Measurements from ENCODE around the gene SLC28A2.
"Not testable (repeated sequence)": the region's sequence is repeated elsewhere in the genome, so short reads cannot be mapped to it uniquely, and the experiment has no call there.

Gene SLC28A2

DNA sequence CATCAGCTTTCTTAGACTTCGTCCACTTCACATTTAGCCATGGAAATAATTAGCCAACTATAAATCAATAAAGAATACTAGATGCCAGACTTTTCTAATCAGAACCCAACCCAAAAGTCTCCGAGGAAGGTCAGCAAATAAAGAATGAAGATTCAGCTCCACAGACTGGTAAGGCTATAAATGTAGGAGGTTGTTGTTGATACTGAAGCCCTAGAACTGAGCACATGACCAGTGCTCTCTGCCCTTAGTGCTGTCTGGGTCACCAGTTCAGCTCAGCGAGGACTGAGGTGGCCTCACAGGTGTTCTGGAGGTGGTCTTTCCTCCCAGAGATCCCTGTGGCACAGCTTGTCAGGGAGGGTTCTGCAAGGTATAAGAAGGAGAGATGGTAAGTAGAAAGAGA is 20.9 kb upstream of the SLC28A2 start:
- Histone ChIP-seq H3K27me3 (ENCODE audit: control insufficient read depth, insufficient read depth, low read length) (no peaks in the 10 kb centered on the region), H3K27ac (ENCODE audit: low read length) (no peak overlapping the region), H3K4me3 (ENCODE audit: low read length) (no peak overlapping the region), H3K4me1 (ENCODE audit: control insufficient read depth, insufficient read depth, low read length) (no peaks in the 10 kb centered on the region), H3K36me3 (ENCODE audit: control insufficient read depth, insufficient read depth, low read length) (no peaks in the 10 kb centered on the region), H3K9me3 (ENCODE audit: control insufficient read depth, insufficient read depth, low read length) (no peaks in the 10 kb centered on the region; the same call in 1 of the 2 replicates)
- no peak for DNase-seq (ENCODE audit: low read depth, low spot score)
- no CpG with 5 or more reads among the region's 3 CpGs for WGBS (ENCODE audit: insufficient coverage, insufficient read length)

DNA sequence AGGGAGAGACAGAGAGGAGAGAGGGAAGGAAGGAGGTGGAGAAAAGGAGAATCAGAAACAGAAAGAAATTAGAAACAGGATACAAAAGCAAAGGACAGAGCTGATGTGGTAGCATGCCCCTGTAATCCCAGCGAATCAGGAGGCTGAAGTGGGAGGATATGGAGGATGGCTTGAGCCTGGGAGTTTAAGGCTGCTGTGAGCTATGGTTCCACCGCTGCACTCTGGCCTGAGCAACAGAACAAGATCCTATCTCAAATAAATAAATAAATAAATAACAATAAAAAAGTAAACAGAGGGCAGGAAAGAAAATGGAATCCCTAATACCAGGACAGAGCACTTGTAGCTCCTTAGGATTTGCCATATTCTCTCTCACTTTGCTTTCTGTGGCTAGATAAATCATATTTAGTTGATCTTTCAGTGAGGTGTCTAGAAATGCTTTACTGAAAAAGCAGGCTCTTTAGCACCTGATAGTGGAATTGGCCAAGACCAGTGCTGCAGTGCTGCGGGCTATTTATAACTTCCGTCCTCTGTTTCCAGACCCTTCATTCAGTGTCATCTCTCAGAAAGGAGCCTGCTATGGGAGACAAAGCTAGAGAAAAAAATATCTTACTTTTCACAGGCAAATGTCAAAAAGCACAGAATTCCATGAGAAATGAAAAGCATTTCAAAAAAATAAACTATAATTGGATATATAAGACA is 20.0 kb upstream of the SLC28A2 start:
- Histone ChIP-seq H3K9me3 (ENCODE audit: control insufficient read depth, insufficient read depth, low read length) (no peaks in the 10 kb centered on the region; the same call in 1 of the 2 replicates), H3K27me3 (ENCODE audit: control insufficient read depth, insufficient read depth, low read length) (no peaks in the 10 kb centered on the region), H3K4me3 (ENCODE audit: low read length) (no peak overlapping the region), H3K36me3 (ENCODE audit: control insufficient read depth, insufficient read depth, low read length) (no peaks in the 10 kb centered on the region), H3K27ac (ENCODE audit: low read length) (no peak overlapping the region), H3K4me1 (ENCODE audit: control insufficient read depth, insufficient read depth, low read length) (no peaks in the 10 kb centered on the region)
- DNase-seq (ENCODE audit: low read depth, low spot score), result no peak
- WGBS (ENCODE audit: insufficient coverage, insufficient read length), result no CpG with 5 or more reads among the region's 4 CpGs

DNA sequence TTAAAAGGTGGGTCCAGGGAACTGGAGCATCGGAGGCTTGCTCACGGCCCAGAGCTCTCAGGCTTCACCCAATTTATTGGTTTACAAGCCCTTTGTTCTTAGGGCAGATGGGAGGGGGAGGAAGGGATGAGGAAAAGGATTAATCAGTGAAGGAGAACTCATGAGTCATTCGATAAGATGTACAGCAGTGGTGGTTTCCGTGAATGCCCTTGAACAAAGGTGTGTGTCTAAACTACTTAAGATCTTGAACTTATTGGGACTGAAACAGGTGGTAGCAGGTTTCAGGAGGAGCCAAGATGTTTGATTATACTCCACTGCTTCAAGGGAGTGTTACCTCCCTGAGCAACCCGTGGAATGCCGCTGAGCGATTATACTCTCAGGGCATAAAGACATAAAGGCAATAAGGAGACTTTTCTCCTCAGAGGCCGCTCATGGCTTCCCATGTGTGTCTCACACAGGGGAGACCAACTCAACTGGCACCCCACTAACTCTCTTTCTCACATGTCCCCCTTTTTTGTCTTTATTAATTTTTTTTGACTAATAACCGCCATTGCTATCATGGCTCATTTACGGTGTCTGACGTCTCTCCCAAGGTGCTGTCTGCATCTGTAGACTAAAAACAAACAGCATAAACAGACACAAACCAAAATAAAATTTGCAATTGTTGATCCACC is 17.3 kb upstream of the SLC28A2 start:
- Histone ChIP-seq H3K4me1 (ENCODE audit: control insufficient read depth, insufficient read depth, low read length) (no peaks in the 10 kb centered on the region), H3K4me3 (ENCODE audit: low read length) (no peak overlapping the region), H3K9me3 (ENCODE audit: control insufficient read depth, insufficient read depth, low read length) (no peaks in the 10 kb centered on the region; the same call in 1 of the 2 replicates), H3K36me3 (ENCODE audit: control insufficient read depth, insufficient read depth, low read length) (no peaks in the 10 kb centered on the region), H3K27ac (ENCODE audit: low read length) (no peak overlapping the region), H3K27me3 (ENCODE audit: control insufficient read depth, insufficient read depth, low read length) (no peaks in the 10 kb centered on the region)
- WGBS (ENCODE audit: insufficient coverage, insufficient read length), result no CpG with 5 or more reads among the region's 11 CpGs
- no peak for DNase-seq (ENCODE audit: low read depth, low spot score)

DNA sequence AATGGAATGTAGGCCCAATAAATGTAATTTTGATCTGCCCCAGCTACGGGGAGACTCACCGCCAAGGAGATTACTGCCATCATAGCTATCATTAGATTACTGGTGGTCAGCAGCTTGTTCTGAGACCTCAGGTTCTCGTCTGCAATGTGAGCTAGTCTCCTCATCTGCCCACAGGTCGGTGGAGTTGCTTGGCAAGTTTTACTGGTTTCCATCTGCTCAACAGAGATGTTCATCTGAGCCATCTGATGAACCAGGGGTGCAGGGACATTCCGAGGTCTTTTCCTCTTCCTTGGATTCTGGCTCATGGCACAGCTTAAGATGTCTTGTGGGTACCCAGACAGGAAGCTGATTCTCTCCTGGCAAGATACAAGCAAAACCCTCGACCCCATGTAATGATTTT is 15.2 kb upstream of the SLC28A2 start:
- not testable (repeated sequence) for H3K4me3 ChIP-seq (ENCODE audit: low read length); H3K36me3 ChIP-seq (ENCODE audit: control insufficient read depth, insufficient read depth, low read length); H3K27ac ChIP-seq (ENCODE audit: low read length); DNase-seq (ENCODE audit: low read depth, low spot score); H3K27me3 ChIP-seq (ENCODE audit: control insufficient read depth, insufficient read depth, low read length); H3K4me1 ChIP-seq (ENCODE audit: control insufficient read depth, insufficient read depth, low read length); H3K9me3 ChIP-seq (ENCODE audit: control insufficient read depth, insufficient read depth, low read length)
- no CpG with 5 or more reads among the region's 6 CpGs for WGBS (ENCODE audit: insufficient coverage, insufficient read length)

GRCh38 chr15:45242289-45242688 is 9.7 kb upstream of the SLC28A2 start:
- H3K4me3 ChIP-seq (ENCODE audit: low read length), result no peak overlapping the region
- no peaks in the 10 kb centered on the region for H3K27me3 ChIP-seq (ENCODE audit: control insufficient read depth, insufficient read depth, low read length)
- WGBS (ENCODE audit: insufficient coverage, insufficient read length), result no CpG with 5 or more reads among the region's 9 CpGs
- no peaks in the 10 kb centered on the region for H3K4me1 ChIP-seq (ENCODE audit: control insufficient read depth, insufficient read depth, low read length)
- no peak for DNase-seq (ENCODE audit: low read depth, low spot score)
- H3K9me3 ChIP-seq (ENCODE audit: control insufficient read depth, insufficient read depth, low read length), result peaks cover 4% of the 10 kb centered on the region
- no peaks in the 10 kb centered on the region for H3K36me3 ChIP-seq (ENCODE audit: control insufficient read depth, insufficient read depth, low read length)
- H3K27ac ChIP-seq (ENCODE audit: low read length), result no peak overlapping the region

DNA sequence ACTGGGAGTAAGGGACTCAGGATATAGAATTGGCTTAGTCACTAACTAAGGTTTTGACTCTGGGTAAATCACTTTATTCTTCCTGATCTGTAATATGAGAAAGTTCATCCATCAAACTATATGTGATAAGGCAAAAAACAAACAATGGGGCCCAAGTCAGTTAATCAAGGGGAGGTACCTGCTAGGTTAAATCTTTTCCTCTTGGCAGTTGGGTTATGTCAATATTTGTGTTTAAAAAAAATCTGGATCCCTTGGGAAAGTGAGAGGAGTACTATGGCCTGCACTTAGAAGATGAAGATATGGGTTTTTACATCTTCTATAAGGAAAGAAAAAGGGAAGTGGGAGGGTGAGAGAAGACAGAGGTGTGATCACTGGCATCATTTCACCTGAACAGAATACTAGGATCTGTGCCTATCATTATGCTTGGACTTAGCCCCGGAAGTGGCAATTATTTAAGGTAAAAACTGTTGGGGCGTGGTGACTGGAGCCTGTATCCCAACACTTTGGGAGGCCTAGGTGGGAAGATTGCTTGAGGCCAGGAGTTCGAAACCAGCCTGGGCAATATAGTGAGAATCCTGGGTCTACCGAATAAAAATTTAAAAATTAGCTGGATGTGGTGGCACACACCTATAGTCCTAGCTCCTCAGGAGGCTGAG is 2.8 kb upstream of the SLC28A2 start:
- no CpG with 5 or more reads among the region's 4 CpGs for WGBS (ENCODE audit: insufficient coverage, insufficient read length)
- Histone ChIP-seq H3K9me3 (ENCODE audit: control insufficient read depth, insufficient read depth, low read length) (no peaks in the 10 kb centered on the region), H3K27me3 (ENCODE audit: control insufficient read depth, insufficient read depth, low read length) (no peaks in the 10 kb centered on the region), H3K36me3 (ENCODE audit: control insufficient read depth, insufficient read depth, low read length) (no peaks in the 10 kb centered on the region), H3K4me3 (ENCODE audit: low read length) (no peak overlapping the region), H3K4me1 (ENCODE audit: control insufficient read depth, insufficient read depth, low read length) (0 out of 2 replicates have a peak, but pooled peaks cover 2% of the 10 kb centered on the region), H3K27ac (ENCODE audit: low read length) (no peak overlapping the region)
- no peak for DNase-seq (ENCODE audit: low read depth, low spot score)

- H3K9me3 ChIP-seq (ENCODE audit: control insufficient read depth, insufficient read depth, low read length), result no peaks in the 10 kb centered on the region
- 0 out of 2 replicates have a peak, but pooled peaks cover 2% of the 10 kb centered on the region for H3K4me1 ChIP-seq (ENCODE audit: control insufficient read depth, insufficient read depth, low read length)
- no peaks in the 10 kb centered on the region for H3K36me3 ChIP-seq (ENCODE audit: control insufficient read depth, insufficient read depth, low read length)
- WGBS (ENCODE audit: insufficient coverage, insufficient read length), result no CpG with 5 or more reads among the region's 2 CpGs
- H3K4me3 ChIP-seq (ENCODE audit: low read length), result no peak overlapping the region
- no peak overlapping the region for H3K27ac ChIP-seq (ENCODE audit: low read length)
- no peaks in the 10 kb centered on the region for H3K27me3 ChIP-seq (ENCODE audit: control insufficient read depth, insufficient read depth, low read length)
- DNase-seq (ENCODE audit: low read depth, low spot score), result peak; percentile 22
Observed at GRCh38 chr15:45253330-45253729, 1.3 kb downstream of the SLC28A2 start.

GRCh38 chr15:45254405-45254804 is 2.4 kb downstream of the SLC28A2 start:
- no peaks in the 10 kb centered on the region for H3K27me3 ChIP-seq (ENCODE audit: control insufficient read depth, insufficient read depth, low read length)
- H3K4me3 ChIP-seq (ENCODE audit: low read length), result no peak overlapping the region
- WGBS (ENCODE audit: insufficient coverage, insufficient read length), result no CpG with 5 or more reads among the region's 1 CpG
- 0 out of 2 replicates have a peak, but pooled peaks cover 2% of the 10 kb centered on the region for H3K4me1 ChIP-seq (ENCODE audit: control insufficient read depth, insufficient read depth, low read length)
- no peak for DNase-seq (ENCODE audit: low read depth, low spot score)
- no peaks in the 10 kb centered on the region for H3K36me3 ChIP-seq (ENCODE audit: control insufficient read depth, insufficient read depth, low read length)
- H3K9me3 ChIP-seq (ENCODE audit: control insufficient read depth, insufficient read depth, low read length), result no peaks in the 10 kb centered on the region
- H3K27ac ChIP-seq (ENCODE audit: low read length), result no peak overlapping the region

DNA sequence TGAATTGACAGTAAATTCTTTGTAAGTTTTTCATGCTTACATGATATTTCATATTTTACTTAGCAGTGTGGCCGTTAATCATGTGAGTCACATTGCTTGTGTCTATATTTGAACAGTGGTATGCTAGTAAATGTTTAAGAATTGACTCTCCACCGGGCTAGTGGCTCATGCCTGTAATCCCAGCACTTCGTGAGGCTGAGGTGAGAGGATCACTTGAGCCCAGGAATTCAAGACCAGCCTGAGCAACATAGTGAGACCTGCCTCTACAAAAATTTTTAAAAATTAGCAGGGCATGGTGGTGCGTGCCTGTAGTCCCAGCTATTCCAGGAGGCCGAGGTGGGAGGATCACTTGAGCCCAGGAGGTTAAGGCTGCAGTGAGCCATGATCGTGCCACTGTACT is 2.8 kb downstream of the SLC28A2 start:
- not testable (repeated sequence) for H3K4me1 ChIP-seq (ENCODE audit: control insufficient read depth, insufficient read depth, low read length); DNase-seq (ENCODE audit: low read depth, low spot score); H3K9me3 ChIP-seq (ENCODE audit: control insufficient read depth, insufficient read depth, low read length); H3K27me3 ChIP-seq (ENCODE audit: control insufficient read depth, insufficient read depth, low read length); H3K36me3 ChIP-seq (ENCODE audit: control insufficient read depth, insufficient read depth, low read length); H3K27ac ChIP-seq (ENCODE audit: low read length); H3K4me3 ChIP-seq (ENCODE audit: low read length)
- WGBS (ENCODE audit: insufficient coverage, insufficient read length), result no CpG with 5 or more reads among the region's 6 CpGs

DNA sequence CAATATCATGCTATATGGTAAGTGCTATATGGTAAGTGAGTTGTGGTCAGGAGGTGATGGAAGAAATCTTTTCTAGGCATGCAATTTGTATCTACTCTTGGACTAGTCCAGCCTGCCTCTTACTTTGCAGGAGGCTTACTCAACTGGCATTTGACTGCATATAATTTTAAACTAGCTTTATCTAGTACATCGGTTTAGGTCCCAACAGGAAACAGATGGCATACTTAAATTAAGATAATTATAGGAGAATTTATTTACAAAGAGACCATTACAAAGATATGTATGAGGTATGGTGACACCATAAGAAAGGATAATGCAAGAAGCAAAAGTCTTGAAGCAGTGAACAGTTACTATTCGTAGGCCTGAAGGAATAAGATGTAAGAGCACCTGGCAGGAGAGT is 7.8 kb downstream of the SLC28A2 start:
- no peak overlapping the region for H3K4me3 ChIP-seq (ENCODE audit: low read length)
- no peaks in the 10 kb centered on the region for H3K9me3 ChIP-seq (ENCODE audit: control insufficient read depth, insufficient read depth, low read length)
- no peaks in the 10 kb centered on the region for H3K36me3 ChIP-seq (ENCODE audit: control insufficient read depth, insufficient read depth, low read length)
- no peaks in the 10 kb centered on the region for H3K27me3 ChIP-seq (ENCODE audit: control insufficient read depth, insufficient read depth, low read length)
- DNase-seq (ENCODE audit: low read depth, low spot score), result no peak
- no peaks in the 10 kb centered on the region for H3K4me1 ChIP-seq (ENCODE audit: control insufficient read depth, insufficient read depth, low read length)
- WGBS (ENCODE audit: insufficient coverage, insufficient read length), result no CpG with 5 or more reads among the region's 2 CpGs
- no peak overlapping the region for H3K27ac ChIP-seq (ENCODE audit: low read length)

Measured in iPS DF 6.9 (cell line).